T-helper 2 cell treated with Interferon-gamma antibody and Interleukin-4, amounts not matched to agents 5 μg/mL and 100 μg/mL, for 36 hours (primary cell): ENCODE results near the gene PYCR2.

Source experiments
- DNase-seq: peaks from one replicate; pipeline ENCODE4 v3.0.0; 2021; ENCODE audit warnings: low spot score
- H3K27ac Mint-ChIP-seq: one replicate; pipeline ENCODE4 v1.8.0; 2021; ENCODE audit warnings: mild to moderate bottlenecking, mixed read lengths
- H3K27me3 Mint-ChIP-seq: one replicate; pipeline ENCODE4 v1.8.0; 2021; ENCODE audit warnings: low read depth, mixed read lengths
- H3K36me3 Mint-ChIP-seq: one replicate; pipeline ENCODE4 v1.8.0; 2021; ENCODE audit warnings: low read depth, mixed read lengths
- H3K4me1 Mint-ChIP-seq: one replicate; pipeline ENCODE4 v1.8.0; 2021; ENCODE audit warnings: low read depth, mixed read lengths
- H3K4me3 Mint-ChIP-seq: one replicate; pipeline ENCODE4 v1.8.0; 2022; ENCODE audit warnings: mild to moderate bottlenecking, moderate library complexity, mixed read lengths
- H3K9me3 Mint-ChIP-seq: one replicate; pipeline ENCODE4 v1.8.0; 2021; ENCODE audit warnings: mixed read lengths

The PYCR2 gene

DNA sequence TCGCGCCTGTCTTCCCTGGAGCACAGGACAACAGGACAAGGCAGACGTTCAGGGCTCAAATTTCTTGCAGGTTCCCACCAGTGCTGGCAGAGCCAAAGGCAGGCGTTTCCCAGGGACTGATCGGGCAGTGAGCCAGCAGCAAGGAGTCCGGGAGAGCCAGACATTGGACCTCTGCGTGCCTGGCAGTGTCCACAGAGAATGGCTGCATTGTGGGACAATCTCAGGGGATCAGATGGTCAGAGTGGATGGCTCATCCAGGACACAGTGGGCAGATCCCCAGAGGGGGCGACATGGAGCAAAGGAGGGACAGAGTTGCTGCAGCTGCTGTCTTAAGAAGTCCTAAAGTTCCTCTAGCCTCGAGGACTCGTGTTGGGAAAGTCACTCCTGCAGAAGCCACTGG lies 46.5 kb downstream of the PYCR2 start:
- peak overlapping the region; percentile 75 for H3K27ac Mint-ChIP-seq
- H3K4me3 Mint-ChIP-seq: peak overlapping the region; percentile 44
- H3K9me3 Mint-ChIP-seq: no peaks in the 10 kb centered on the region
- no peak for DNase-seq
- H3K36me3 Mint-ChIP-seq: peaks cover 50% of the 10 kb centered on the region
- H3K27me3 Mint-ChIP-seq: no peaks in the 10 kb centered on the region
- H3K4me1 Mint-ChIP-seq: peaks cover 40% of the 10 kb centered on the region

- H3K27ac Mint-ChIP-seq: no peak overlapping the region
- no peak overlapping the region for H3K4me3 Mint-ChIP-seq
These were observed 47.0 kb downstream of the PYCR2 start for GRCh38 chr1:225876900-225877510.

GRCh38 chr1:225875044-225875815 lies 48.8 kb downstream of the PYCR2 start:
- Mint-ChIP-seq H3K36me3 (peaks cover 63% of the 10 kb centered on the region), H3K27me3 (no peaks in the 10 kb centered on the region), H3K9me3 (no peaks in the 10 kb centered on the region), H3K27ac (no peak overlapping the region), H3K4me1 (peaks cover 34% of the 10 kb centered on the region), H3K4me3 (no peak overlapping the region)
- no peak for DNase-seq

More at GRCh38 chr1:225876900-225877510, 47.0 kb downstream of the PYCR2 start:
- Mint-ChIP-seq H3K9me3 (no peaks in the 10 kb centered on the region), H3K27me3 (no peaks in the 10 kb centered on the region), H3K36me3 (peaks cover 50% of the 10 kb centered on the region), H3K4me1 (peaks cover 40% of the 10 kb centered on the region)
- DNase-seq: no peak

- Mint-ChIP-seq H3K4me1 (peaks cover 26% of the 10 kb centered on the region), H3K27ac (no peak overlapping the region), H3K9me3 (no peaks in the 10 kb centered on the region), H3K27me3 (no peaks in the 10 kb centered on the region), H3K4me3 (no peak overlapping the region), H3K36me3 (peaks cover 59% of the 10 kb centered on the region)
- no peak for DNase-seq
These were observed 49.6 kb downstream of the PYCR2 start for GRCh38 chr1:225874431-225874830.

GRCh38 chr1:225873281-225873850 lies 50.7 kb downstream of the PYCR2 start:
- no peaks in the 10 kb centered on the region for H3K9me3 Mint-ChIP-seq
- no peak for DNase-seq
- no peaks in the 10 kb centered on the region for H3K27me3 Mint-ChIP-seq
- H3K36me3 Mint-ChIP-seq: peaks cover 54% of the 10 kb centered on the region
- H3K27ac Mint-ChIP-seq: no peak overlapping the region
- H3K4me3 Mint-ChIP-seq: no peak overlapping the region
- peaks cover 20% of the 10 kb centered on the region for H3K4me1 Mint-ChIP-seq

DNA sequence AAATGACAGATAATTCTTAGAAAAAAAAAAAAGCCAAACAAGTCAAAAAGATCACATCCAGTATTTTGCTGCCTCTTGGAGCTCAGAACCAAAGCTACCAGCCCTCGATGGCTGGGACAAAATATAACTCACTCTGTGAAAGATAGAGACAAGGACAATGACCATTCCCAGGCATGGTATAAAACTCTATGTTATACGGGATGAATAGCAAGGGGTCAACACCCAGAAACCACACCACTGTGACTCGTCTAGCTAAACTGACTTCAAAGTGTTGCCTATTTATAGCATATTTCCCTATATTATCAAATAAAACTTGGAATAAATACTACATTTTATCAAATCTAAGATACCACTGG lies 52.0 kb downstream of the PYCR2 start:
- H3K27me3 Mint-ChIP-seq: no peaks in the 10 kb centered on the region
- peaks cover 22% of the 10 kb centered on the region for H3K4me1 Mint-ChIP-seq
- H3K36me3 Mint-ChIP-seq: peaks cover 57% of the 10 kb centered on the region
- no peak for DNase-seq
- no peaks in the 10 kb centered on the region for H3K9me3 Mint-ChIP-seq
- no peak overlapping the region for H3K27ac Mint-ChIP-seq
- H3K4me3 Mint-ChIP-seq: no peak overlapping the region

DNA sequence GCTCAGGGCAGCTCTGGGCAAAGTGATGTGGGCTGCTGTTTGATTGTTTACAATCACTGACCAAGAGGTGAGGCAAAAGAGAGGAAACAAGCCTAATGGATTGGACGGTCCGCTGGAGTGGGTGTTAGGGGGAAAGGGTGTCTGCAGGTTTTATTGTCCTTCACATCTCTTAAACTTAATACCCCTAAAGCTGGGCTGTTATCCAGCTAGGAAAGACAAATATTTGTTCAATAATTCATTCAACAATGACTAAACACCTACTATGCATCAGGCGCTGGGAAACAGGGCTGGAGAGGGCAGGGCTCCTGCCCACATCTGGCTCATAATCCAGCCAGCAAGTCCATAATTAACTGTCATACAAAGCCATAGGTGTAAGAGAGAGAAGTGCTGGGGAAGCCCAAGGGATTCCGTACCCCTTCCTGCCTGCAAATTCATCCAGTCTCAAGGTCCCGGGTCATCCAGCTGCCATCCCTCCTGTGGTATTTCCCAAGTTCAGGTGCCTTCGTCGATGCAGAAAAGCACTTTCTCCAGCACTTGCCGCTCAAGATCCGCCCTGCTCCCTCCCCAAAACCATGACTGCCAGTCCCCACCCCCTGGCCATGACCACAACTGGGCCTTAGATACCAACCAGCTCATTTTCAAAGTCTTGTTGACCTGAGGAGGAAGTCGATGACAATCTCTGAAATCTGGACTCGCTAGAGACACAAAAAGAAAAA lies 52.5 kb downstream of the PYCR2 start:
- no peaks in the 10 kb centered on the region for H3K27me3 Mint-ChIP-seq
- H3K4me1 Mint-ChIP-seq: peaks cover 28% of the 10 kb centered on the region
- H3K4me3 Mint-ChIP-seq: no peak overlapping the region
- H3K36me3 Mint-ChIP-seq: peaks cover 57% of the 10 kb centered on the region
- no peak for DNase-seq
- no peak overlapping the region for H3K27ac Mint-ChIP-seq
- H3K9me3 Mint-ChIP-seq: no peaks in the 10 kb centered on the region

GRCh38 chr1:225870911-225871310 lies 53.1 kb downstream of the PYCR2 start:
- DNase-seq: no peak
- Mint-ChIP-seq H3K9me3 (no peaks in the 10 kb centered on the region), H3K27me3 (no peaks in the 10 kb centered on the region), H3K4me3 (no peak overlapping the region), H3K4me1 (peaks cover 29% of the 10 kb centered on the region), H3K36me3 (peaks cover 59% of the 10 kb centered on the region), H3K27ac (no peak overlapping the region)
